ENCODE results near the gene MR1. TPM values are rescaled to one million over a fixed set of nuclear protein-coding genes. Genes with fewer than 3 reads are reported as not detected.

Gene MR1
- total RNA-seq (10 to 100 TPM; 10.1 to 36.1 (median 27.7) TPM), polyA plus RNA-seq (10 to 100 TPM in 1 of 3 donors, 1 to 10 TPM in 2; 3.9 to 26.4 (median 4.9) TPM)
- long read RNA-seq, donor 1, partial matches to known transcripts = 0 of 3 reads
- long read RNA-seq, donor 1, other reads (novel, unspliced or antisense) = 0 of 3 reads
- long read RNA-seq, donor 2, partial matches to known transcripts = 0 of 3 reads
- long read RNA-seq, donor 2, other reads (novel, unspliced or antisense) = 0 of 3 reads
- long read RNA-seq, donor 3, full-length matches to known transcripts = 5 of 5 reads
- long read RNA-seq, donor 3, partial matches to known transcripts = 0 of 5 reads
- long read RNA-seq, donor 3, other reads (novel, unspliced or antisense) = 0 of 5 reads
- long read RNA-seq, donor 4, full-length matches to known transcripts = 12 of 16 reads
- long read RNA-seq, donor 4, partial matches to known transcripts = 0 of 16 reads
- long read RNA-seq, donor 4, other reads (novel, unspliced or antisense) = 4 of 16 reads
- long read RNA-seq, donor 5, full-length matches to known transcripts = 17 of 26 reads
- long read RNA-seq, donor 5, partial matches to known transcripts = 1 of 26 reads
- long read RNA-seq, donor 5, other reads (novel, unspliced or antisense) = 8 of 26 reads
- long read RNA-seq, donor 6, full-length matches to known transcripts = 6 of 12 reads
- long read RNA-seq, donor 6, partial matches to known transcripts = 1 of 12 reads
- long read RNA-seq, donor 6, other reads (novel, unspliced or antisense) = 5 of 12 reads
- long read RNA-seq, donor 7 = 0 reads
- long read RNA-seq, donor 8, full-length matches to known transcripts = 2 of 2 reads
- long read RNA-seq, donor 8, partial matches to known transcripts = 0 of 2 reads
- long read RNA-seq, donor 8, other reads (novel, unspliced or antisense) = 0 of 2 reads
- long read RNA-seq, donor 9, full-length matches to known transcripts = 5 of 5 reads
- long read RNA-seq, donor 9, partial matches to known transcripts = 0 of 5 reads
- long read RNA-seq, donor 9, other reads (novel, unspliced or antisense) = 0 of 5 reads
- long read RNA-seq, donor 10 = 0 reads

- Histone ChIP-seq H3K9me3 (replicated peaks in 1 of 3) (no peaks in the 10 kb centered on the region), H3K27me3 (no peaks in the 10 kb centered on the region), H3K27ac (peak within 1 kb of the TSS; percentile 84 to 97 (median 88)), H3K4me3 (peak within 1 kb of the TSS in 3 of 4 donors; percentile 23 to 58 (median 50)), H3K36me3 (replicated peaks in 1 of 2) (no peaks in the 10 kb centered on the region), H3K4me1 (replicated peaks in 1 of 2) (peaks cover 18 to 51% of the 10 kb centered on the region in 2 donors)
- intact Hi-C loops (cut with DNase I) = loop anchor here in 1 of 2 donors (10.0 kb wide), 1 partner anchor 111 kb away; no protein-coding TSS in a partner anchor
- peak; percentile 42 to 75 for TF ChIP-seq POLR2A (IDR thresholded peaks at IDR 0.05)
- TF ChIP-seq CTCF (IDR thresholded peaks at IDR 0.05) = no peak
- WGBS, 4 donors = 1 to 5% (median 4%) methylated on average over 9 of the region's 9 CpGs
- DNase-seq = peak; percentile 20 to 63 (median 51)
Observed at GRCh38 chr1:181033799-181034451, at the start of gene MR1. TSS of gene MR1 (plus strand) at chr1:181033983. CDS start at chr1:181034008, 25 bp downstream.

- peaks cover 0 to 58% of the 10 kb centered on the region in 2 donors for H3K36me3 ChIP-seq (replicated peaks in 1 of 2)
- no peaks in the 10 kb centered on the region for H3K4me1 ChIP-seq (replicated peaks in 1 of 2)
- WGBS, 4 donors = 71 to 81% (median 79%) methylated on average over 7 to 8 of the region's 8 CpGs
- H3K27ac ChIP-seq = no peak overlapping the region
- no peaks in the 10 kb centered on the region for H3K27me3 ChIP-seq
- H3K4me3 ChIP-seq = no peak overlapping the region
- intact Hi-C loops (cut with DNase I) = no loop called here
- no peaks in the 10 kb centered on the region for H3K9me3 ChIP-seq (replicated peaks in 1 of 3)
- no peak for DNase-seq
- TF ChIP-seq POLR2A (IDR thresholded peaks at IDR 0.05) (no peak), CTCF (IDR thresholded peaks at IDR 0.05) (no peak)
Observed at GRCh38 chr1:180988253-180988752, 45.5 kb upstream of the MR1 start.

GRCh38 chr1:180994262-180994661 lies 39.5 kb upstream of the MR1 start:
- 71 to 88% (median 84%) methylated on average over 3 of the region's 3 CpGs for WGBS, 4 donors

More at GRCh38 chr1:180994262-180994661, 39.5 kb upstream of the MR1 start:
- peaks cover 7 to 12% of the 10 kb centered on the region in 2 donors for H3K4me1 ChIP-seq (replicated peaks in 1 of 2)
- intact Hi-C loops (cut with DNase I) = no loop called here
- no peak overlapping the region for H3K4me3 ChIP-seq
- H3K36me3 ChIP-seq (replicated peaks in 1 of 2) = peaks cover 0 to 12% of the 10 kb centered on the region in 2 donors
- no peaks in the 10 kb centered on the region for H3K27me3 ChIP-seq
- H3K9me3 ChIP-seq (replicated peaks in 1 of 3) = no peaks in the 10 kb centered on the region
- TF ChIP-seq POLR2A (IDR thresholded peaks at IDR 0.05) (no peak), CTCF (IDR thresholded peaks at IDR 0.05) (no peak)
- no peak for DNase-seq
- no peak overlapping the region for H3K27ac ChIP-seq
